HFFc6 (cell line): ENCODE measurements around the gene DRGX. TPM values are rescaled to one million over a fixed set of nuclear protein-coding genes. Genes with fewer than 3 reads are reported as not detected.

Experiments
- DNase-seq: peaks from one replicate; pipeline ENCODE4 v3.0.0-alpha.2; 2018
- H3K27ac Mint-ChIP-seq: 2 replicates; pipeline ENCODE4 v1.8.0; 2020; ENCODE audit warnings: mild to moderate bottlenecking, mixed read lengths
- H3K27me3 Mint-ChIP-seq: 2 replicates; pipeline ENCODE4 v1.8.0; 2021; ENCODE audit warnings: mild to moderate bottlenecking, moderate library complexity, mixed read lengths; ENCODE audit not compliant: insufficient read depth
- H3K36me3 Mint-ChIP-seq: 2 replicates; pipeline ENCODE4 v1.8.0; 2021; ENCODE audit warnings: low read depth, mixed read lengths
- H3K4me1 Mint-ChIP-seq: 2 replicates; pipeline ENCODE4 v1.8.0; 2020; ENCODE audit warnings: low read depth, mixed read lengths
- H3K4me3 Mint-ChIP-seq: 2 replicates; pipeline ENCODE4 v1.8.0; 2020; ENCODE audit warnings: mild to moderate bottlenecking, moderate library complexity, mixed read lengths
- H3K9me3 Mint-ChIP-seq: 2 replicates; pipeline ENCODE4 v1.8.0; 2020; ENCODE audit warnings: mild to moderate bottlenecking, mixed read lengths
- CTCF ChIP-seq: fragments of 200-600 bp; sonication (generic); IDR thresholded peaks from 2 replicates; pipeline ENCODE4 v1.5.0; 2021; ENCODE audit warnings: antibody characterized with exemption, mild to moderate bottlenecking
- long read RNA-seq: library from polyadenylated mRNA; unstranded; transcript quantifications from one replicate; pipeline ENCODE4 v2.0.0, GENCODE V29; 2019
- total RNA-seq, 6 experiments: library from RNA; stranded (reverse); fragmentation: NEBNext Ultra II Directional; extraction: Animal tissue kit (Norgen Biotek cat#: 25700); gene quantifications; 2 replicates in 1 of 6; 3 replicates in 5 of 6; pipeline ENCODE4 v1.2.3, GENCODE V29; 2021

DRGX gene
- under 1 TPM in 5 of 6 experiments, not detected in 1; 0.10 to 0.35 (median 0.14) TPM for total RNA-seq
- long read RNA-seq, partial matches to known transcripts: 0 of 1 reads
- long read RNA-seq, other reads (novel, unspliced or antisense): 1 of 1 reads

GRCh38 chr10:49395741-49396665 lies at the start of gene DRGX:
Gene DRGX, minus strand, starts transcription at chr10:49396089. Its CDS starts 649 bp downstream, at chr10:49395440.
- Mint-ChIP-seq H3K36me3 (no peaks in the 10 kb centered on the region), H3K9me3 (no peaks in the 10 kb centered on the region), H3K27me3 (peaks cover 76% of the 10 kb centered on the region), H3K27ac (no peak within 1 kb of the TSS), H3K4me3 (peak within 1 kb of the TSS; percentile 30; the same call in 1 of the 2 replicates), H3K4me1 (peaks cover 6% of the 10 kb centered on the region)
- DNase-seq: no peak
- no peak for TF ChIP-seq CTCF

DNA sequence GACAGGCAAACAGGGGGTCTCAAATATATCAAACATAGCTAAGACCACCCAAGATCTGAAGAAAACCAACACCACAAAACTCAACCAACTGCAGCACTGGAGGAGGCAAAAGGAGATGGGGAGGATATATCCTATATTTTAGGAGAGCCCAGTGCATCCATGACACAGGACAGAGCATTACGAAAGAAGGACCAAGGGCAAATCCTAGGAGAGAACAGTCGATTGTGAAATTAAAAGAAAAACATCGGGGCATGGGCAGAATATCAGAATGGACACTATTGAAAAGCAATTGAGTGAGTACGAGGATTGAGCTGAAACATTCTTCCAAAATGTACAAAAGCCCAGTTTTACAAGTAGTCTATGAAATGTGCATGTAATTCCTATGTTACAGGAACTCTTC lies 48.5 kb upstream of the DRGX start:
- Mint-ChIP-seq H3K4me3 (no peak overlapping the region), H3K9me3 (peaks cover 11% of the 10 kb centered on the region), H3K27me3 (no peaks in the 10 kb centered on the region; the same call in none of the 2 replicates), H3K4me1 (peaks cover 21% of the 10 kb centered on the region), H3K36me3 (peaks cover 26% of the 10 kb centered on the region), H3K27ac (no peak overlapping the region)
- TF ChIP-seq CTCF: no peak
- DNase-seq: no peak

DNA sequence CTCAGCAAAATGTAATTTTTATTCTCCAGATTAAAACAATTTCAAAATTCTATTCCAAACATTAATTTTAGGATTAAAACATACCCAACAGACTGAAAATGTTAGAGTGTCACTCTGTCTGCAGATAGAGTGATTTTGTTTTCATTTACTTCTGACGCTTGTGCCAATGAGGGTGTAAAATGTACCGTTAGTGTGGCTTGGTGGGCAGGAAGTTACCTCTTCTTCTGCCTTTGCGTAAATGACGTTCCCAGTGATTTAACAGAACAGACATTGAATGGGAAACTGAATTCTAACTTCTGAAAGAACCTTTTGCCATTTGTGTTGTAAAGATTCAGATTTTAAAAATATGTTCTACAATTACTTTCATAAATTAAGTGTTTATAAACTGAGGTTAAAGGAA lies 47.0 kb upstream of the DRGX start:
- H3K4me1 Mint-ChIP-seq: peaks cover 21% of the 10 kb centered on the region
- DNase-seq: no peak
- H3K9me3 Mint-ChIP-seq: no peaks in the 10 kb centered on the region
- no peak overlapping the region for H3K4me3 Mint-ChIP-seq
- H3K27me3 Mint-ChIP-seq: no peaks in the 10 kb centered on the region; the same call in none of the 2 replicates
- TF ChIP-seq CTCF: no peak
- H3K27ac Mint-ChIP-seq: no peak overlapping the region
- H3K36me3 Mint-ChIP-seq: peaks cover 15% of the 10 kb centered on the region; the same call in 1 of the 2 replicates

- peaks cover 15% of the 10 kb centered on the region for H3K4me1 Mint-ChIP-seq
- TF ChIP-seq CTCF: no peak
- no peak overlapping the region for H3K27ac Mint-ChIP-seq
- no peak for DNase-seq
- H3K9me3 Mint-ChIP-seq: no peaks in the 10 kb centered on the region
- 0 out of 2 replicates have a peak, but pooled peaks cover 10% of the 10 kb centered on the region for H3K36me3 Mint-ChIP-seq
- no peaks in the 10 kb centered on the region; the same call in none of the 2 replicates for H3K27me3 Mint-ChIP-seq
- peak overlapping the region; percentile 55 for H3K4me3 Mint-ChIP-seq
Observed at GRCh38 chr10:49441488-49442476, 45.9 kb upstream of the DRGX start.

DNA sequence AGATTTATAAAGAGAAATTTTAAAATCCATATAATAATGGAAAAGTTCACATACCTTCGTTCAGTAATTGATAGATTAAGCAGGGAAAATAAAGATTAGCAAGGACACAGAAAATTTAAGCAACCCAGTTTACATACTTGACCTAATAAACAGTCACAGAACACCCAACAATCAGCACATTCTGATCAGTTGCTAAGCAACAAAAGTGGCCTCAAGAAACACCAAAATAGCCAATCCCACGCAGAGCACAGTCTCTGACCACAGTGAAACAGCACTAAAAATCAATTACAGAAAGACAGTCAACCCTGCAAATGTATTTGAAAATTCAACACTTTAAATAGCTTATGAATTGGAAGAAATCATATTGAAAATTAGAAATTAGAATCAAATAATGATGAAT lies 39.3 kb upstream of the DRGX start:
- Mint-ChIP-seq H3K36me3 (peaks cover 5% of the 10 kb centered on the region; the same call in 1 of the 2 replicates), H3K27ac (no peak overlapping the region), H3K4me1 (no peaks in the 10 kb centered on the region), H3K9me3 (peaks cover 10% of the 10 kb centered on the region), H3K27me3 (peaks cover 5% of the 10 kb centered on the region), H3K4me3 (no peak overlapping the region)
- DNase-seq: no peak
- TF ChIP-seq CTCF: no peak
